Stimulated activated CD8-positive, alpha-beta memory T cell treated with anti-CD3 and anti-CD28 coated beads, Interleukin-7, amount 100 ng/mL, for 1 hour (primary cell): ENCODE results near the gene SCGB1D2.

Experiments
- DNase-seq, 2 donors: peaks; one replicate each; pipeline ENCODE4 v3.0.0-alpha.2; 2020; ENCODE audit warnings: low read depth in 2 of 2

Gene SCGB1D2

DNA sequence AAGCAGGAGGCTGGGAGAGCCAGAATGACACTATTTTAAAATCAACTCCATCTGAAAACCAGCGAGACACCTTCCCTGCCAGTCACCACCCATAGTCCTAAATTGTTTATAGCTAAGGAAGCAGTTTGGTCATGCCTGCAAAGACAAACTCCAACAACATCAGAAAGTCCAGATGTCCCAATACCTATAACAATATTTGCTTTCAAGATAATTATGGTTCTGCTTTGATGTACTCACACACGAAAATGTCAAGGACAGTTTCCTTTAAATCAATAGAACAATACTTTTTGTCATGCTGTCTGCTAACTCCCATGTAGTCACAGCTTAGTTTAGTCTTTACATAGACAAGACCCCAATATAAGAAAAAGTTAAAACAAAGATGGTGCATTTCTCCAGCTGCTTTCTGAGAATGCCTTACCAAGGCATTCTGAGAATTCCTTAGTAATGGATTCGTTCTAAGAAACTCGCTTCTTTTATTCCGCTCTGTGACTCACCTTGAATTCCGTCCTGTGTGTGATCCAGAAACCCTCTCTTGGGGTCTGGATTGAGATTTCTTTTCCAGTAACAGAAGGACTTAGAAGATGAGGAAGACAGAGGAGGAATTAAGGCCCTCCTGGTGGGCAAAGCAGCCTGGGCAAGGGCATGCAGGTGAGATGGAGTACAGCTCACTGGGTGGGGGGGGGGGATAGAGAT is 18.4 kb downstream of the SCGB1D2 start:
- no peak for DNase-seq

- no peak for DNase-seq
Observed at GRCh38 chr11:62264004-62264403, 22.0 kb downstream of the SCGB1D2 start.

DNA sequence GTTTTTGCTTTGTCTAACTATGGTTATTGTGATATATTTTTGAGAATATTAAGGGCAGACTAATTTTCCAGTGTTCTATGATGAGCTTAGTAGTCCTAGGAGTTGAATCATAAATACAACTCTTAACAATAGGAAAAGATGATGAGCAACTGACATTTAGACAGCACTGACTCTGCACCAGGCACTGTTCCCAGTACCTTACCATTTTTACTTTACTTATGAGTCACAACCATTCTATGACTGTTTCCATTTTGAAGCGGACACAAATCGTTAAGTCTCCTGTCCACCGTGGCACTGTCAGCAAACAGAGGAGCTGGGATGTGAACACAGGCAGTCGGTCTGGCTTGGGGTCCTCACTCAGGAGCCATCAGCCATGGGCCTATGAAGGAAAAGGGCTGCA is 24.5 kb downstream of the SCGB1D2 start:
- no peak for DNase-seq

GRCh38 chr11:62267050-62267449 is 25.0 kb downstream of the SCGB1D2 start:
- DNase-seq, result no peak

GRCh38 chr11:62267576-62267975 is 25.5 kb downstream of the SCGB1D2 start:
- DNase-seq, result no peak

DNA sequence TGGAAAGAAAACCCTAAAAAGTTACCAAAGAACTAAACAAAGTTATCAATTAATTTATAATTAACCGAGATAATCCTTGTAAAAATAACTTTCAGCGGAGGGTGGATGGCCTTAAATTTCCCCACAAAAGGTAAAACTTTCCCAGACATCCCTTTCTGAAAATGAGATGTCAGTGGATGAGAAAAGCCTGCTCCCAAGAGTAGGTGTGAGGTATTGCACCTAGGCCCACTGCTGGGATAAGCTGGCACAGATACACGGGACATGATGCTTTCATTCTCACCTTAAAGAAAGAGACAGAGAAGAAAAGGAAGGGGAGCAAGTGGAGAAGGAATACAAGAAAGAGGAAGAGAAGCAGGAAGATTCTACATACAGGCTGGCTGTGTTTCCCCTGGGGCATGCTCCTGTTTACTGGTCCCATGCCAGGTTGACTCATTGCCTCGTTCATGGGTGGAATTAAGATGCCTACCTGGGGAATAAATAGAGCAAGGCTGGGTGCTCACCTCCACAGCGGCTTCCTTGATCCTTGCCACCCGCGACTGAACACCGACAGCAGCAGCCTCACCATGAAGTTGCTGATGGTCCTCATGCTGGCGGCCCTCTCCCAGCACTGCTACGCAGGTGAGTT is 27.7 kb downstream of the SCGB1D2 start, which contains the start of gene SCGB2A2:
Gene SCGB2A2, plus strand, starts transcription at position 505 of the 625 bp plus-strand sequence. Its CDS starts 59 bp downstream, at position 564.
- no peak for DNase-seq

GRCh38 chr11:62273284-62273683 is 31.2 kb downstream of the SCGB1D2 start:
- no peak for DNase-seq

DNA sequence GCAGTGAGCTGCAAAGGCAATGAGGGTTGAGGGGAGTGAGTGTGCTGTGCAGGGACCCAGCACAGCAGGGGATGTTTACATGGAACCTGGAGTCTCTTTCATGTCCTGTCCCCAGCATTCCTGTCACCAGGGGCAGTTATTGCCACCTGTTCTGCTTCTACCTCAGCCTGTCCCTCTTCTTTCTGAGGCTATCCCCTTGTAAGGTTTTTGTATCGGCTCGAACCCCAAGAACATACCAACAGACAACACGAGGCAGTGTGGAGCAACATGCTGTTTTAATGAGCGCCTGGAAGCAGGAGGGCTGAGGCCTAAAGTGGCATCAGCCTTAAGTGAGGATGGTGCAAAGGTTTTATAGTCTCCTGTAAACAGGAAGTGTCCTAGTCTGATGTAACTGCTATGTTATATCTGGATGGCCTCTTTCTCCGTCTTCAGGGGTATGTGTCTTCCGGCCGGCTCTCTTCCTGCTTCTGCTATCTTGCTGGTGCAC is 31.8 kb downstream of the SCGB1D2 start:
- DNase-seq, result no peak

DNA sequence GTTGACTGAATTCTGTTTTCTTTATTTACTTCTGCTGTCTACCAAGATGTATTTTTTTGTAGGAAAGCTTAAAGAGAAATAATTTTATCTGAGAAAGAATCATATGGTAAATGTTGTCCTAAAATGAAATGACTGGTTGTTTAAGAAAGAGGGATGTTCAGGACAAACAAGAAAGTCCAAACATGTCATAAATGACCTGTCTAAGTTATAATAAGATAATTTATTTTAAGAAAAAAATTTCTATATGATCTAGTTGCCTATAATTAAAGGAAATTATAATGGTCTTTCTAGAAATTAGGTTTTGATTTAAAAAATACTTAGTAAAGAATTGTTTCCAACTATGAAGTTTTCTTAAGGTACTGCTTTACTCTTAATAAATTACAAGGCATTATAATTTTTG is 38.4 kb downstream of the SCGB1D2 start:
- no peak for DNase-seq
